GM19467 (cell line): ENCODE results near the gene NBAS.

Experiments
- ATAC-seq: cut with Tn5 transposase; IDR thresholded peaks from one replicate; pipeline ENCODE4 v1.9.1; 2021; ENCODE audit warnings: mild to moderate bottlenecking, moderate library complexity; ENCODE audit not compliant: unreplicated experiment

Gene NBAS

GRCh38 chr2:15560988-15561573 lies at the start of gene NBAS:
TSS of gene NBAS (minus strand) at chr2:15561334. CDS start at chr2:15561304, 30 bp downstream.
- peak; percentile 81 for ATAC-seq

GRCh38 chr2:15610430-15610952 lies 49.4 kb upstream of the NBAS start:
- no peak for ATAC-seq

- no peak for ATAC-seq
Measured at GRCh38 chr2:15609341-15610042, 48.4 kb upstream of the NBAS start.

GRCh38 chr2:15608392-15608761 lies 47.2 kb upstream of the NBAS start:
- no peak for ATAC-seq

GRCh38 chr2:15607709-15608391 lies 46.7 kb upstream of the NBAS start:
- ATAC-seq, result no peak

- no peak for ATAC-seq
Measured at GRCh38 chr2:15606481-15607441, 45.6 kb upstream of the NBAS start.

- ATAC-seq, result no peak
Measured at GRCh38 chr2:15605721-15606120, 44.6 kb upstream of the NBAS start.

GRCh38 chr2:15603948-15604347 lies 42.8 kb upstream of the NBAS start:
- ATAC-seq, result no peak

GRCh38 chr2:15603044-15603765 lies 42.1 kb upstream of the NBAS start:
- ATAC-seq, result no peak

GRCh38 chr2:15602393-15602792 lies 41.3 kb upstream of the NBAS start:
- ATAC-seq, result no peak

GRCh38 chr2:15601681-15602080 lies 40.5 kb upstream of the NBAS start:
- no peak for ATAC-seq

GRCh38 chr2:15599994-15600393 lies 38.9 kb upstream of the NBAS start:
- ATAC-seq, result no peak

- no peak for ATAC-seq
Measured at GRCh38 chr2:15596968-15597367, 35.8 kb upstream of the NBAS start.

GRCh38 chr2:15596350-15596749 lies 35.2 kb upstream of the NBAS start:
- no peak for ATAC-seq

- no peak for ATAC-seq
Measured at GRCh38 chr2:15595936-15596335, 34.8 kb upstream of the NBAS start.

- no peak for ATAC-seq
Measured at GRCh38 chr2:15595342-15595905, 34.3 kb upstream of the NBAS start.

GRCh38 chr2:15594291-15595256 lies 33.4 kb upstream of the NBAS start:
- no peak for ATAC-seq

GRCh38 chr2:15593327-15593705 lies 32.2 kb upstream of the NBAS start:
- ATAC-seq, result no peak
